GM10248 (cell line): ENCODE measurements around the gene PACSIN1.

Experiments used
- CTCF ChIA-PET: fragments of 300-600 bp; sonication (Branson Sonifier 250); formaldehyde crosslinking; extraction: SDS; loops from one replicate; lab custom pipeline; 2021; ENCODE audit warnings: antibody characterized with exemption; lab: Yijun Ruan, JAX
- POLR2A ChIA-PET: fragments of 350-650 bp; sonication (Branson Sonifier 250); formaldehyde crosslinking; extraction: SDS; loops from one replicate; lab custom pipeline; 2020; ENCODE audit warnings: antibody characterized with exemption; lab: Yijun Ruan, JAX
- DNase-seq: peaks from one replicate; pipeline ENCODE4 v3.0.0; 2012; ENCODE audit errors: extremely low spot score
- TF ChIP-seq, protein P1 (sequence below): IDR thresholded peaks from 2 replicates; pipeline ENCODE4 v1.5.1; 2012; ENCODE audit warnings: mild to moderate bottlenecking, low read depth; ENCODE audit errors: extremely low read depth, missing control alignments, control extremely low read depth

PACSIN1 gene

DNA sequence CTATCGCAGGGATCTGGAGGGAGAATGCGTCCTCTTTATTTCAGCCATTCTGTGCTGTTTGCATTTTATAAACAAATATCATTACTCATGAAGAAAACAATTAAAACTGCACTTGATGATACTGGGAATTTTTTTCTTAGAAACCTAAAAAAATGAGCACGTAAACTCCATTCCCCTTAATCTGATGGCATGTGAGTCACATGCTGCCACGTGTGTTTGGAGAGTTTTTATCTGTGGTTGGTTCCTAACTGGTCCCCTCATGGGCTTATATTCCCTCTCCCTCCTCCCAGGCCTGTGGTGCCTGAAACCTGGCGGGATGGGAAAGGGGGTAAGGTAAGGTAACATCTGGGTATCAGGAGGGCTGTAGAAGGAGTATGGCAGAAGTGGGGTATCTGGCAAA, 6.5 kb downstream of the PACSIN1 start:
- POLR2A ChIA-PET, result no interaction called here

DNA sequence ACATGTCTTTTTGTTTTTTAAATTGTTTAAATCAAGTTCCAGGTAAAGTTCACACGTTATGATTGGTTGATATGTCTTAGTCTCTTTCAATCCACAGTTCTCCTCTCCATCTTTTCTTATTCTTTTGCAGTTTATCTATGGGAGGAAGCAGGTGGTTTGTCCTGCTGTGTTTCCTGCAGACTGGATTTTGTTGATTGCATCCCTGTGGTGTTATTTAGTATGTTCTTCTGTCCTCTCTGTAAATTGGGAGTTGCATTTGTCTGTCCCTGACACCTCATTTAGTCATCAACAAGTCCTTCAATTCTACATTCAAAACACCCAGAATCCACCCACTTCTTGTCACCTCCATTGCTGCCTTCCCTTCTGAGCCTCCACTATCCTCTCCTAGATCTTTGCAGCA, 8.1 kb downstream of the PACSIN1 start:
- CTCF ChIA-PET, result interaction anchor here (1.4 to 2.6 kb wide), 2 partner anchors 14 to 16 kb away, joined by 3 to 14 read pairs; no protein-coding TSS in a partner anchor
- TF ChIP-seq, protein P1, sequence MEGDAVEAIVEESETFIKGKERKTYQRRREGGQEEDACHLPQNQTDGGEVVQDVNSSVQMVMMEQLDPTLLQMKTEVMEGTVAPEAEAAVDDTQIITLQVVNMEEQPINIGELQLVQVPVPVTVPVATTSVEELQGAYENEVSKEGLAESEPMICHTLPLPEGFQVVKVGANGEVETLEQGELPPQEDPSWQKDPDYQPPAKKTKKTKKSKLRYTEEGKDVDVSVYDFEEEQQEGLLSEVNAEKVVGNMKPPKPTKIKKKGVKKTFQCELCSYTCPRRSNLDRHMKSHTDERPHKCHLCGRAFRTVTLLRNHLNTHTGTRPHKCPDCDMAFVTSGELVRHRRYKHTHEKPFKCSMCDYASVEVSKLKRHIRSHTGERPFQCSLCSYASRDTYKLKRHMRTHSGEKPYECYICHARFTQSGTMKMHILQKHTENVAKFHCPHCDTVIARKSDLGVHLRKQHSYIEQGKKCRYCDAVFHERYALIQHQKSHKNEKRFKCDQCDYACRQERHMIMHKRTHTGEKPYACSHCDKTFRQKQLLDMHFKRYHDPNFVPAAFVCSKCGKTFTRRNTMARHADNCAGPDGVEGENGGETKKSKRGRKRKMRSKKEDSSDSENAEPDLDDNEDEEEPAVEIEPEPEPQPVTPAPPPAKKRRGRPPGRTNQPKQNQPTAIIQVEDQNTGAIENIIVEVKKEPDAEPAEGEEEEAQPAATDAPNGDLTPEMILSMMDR, result no peak
- DNase-seq, result no peak
- POLR2A ChIA-PET, result no interaction called here

More for the DNA sequence above, 6.5 kb downstream of the PACSIN1 start:
- TF ChIP-seq, protein P1, result no peak
- no peak for DNase-seq
- CTCF ChIA-PET, result no interaction called here

DNA sequence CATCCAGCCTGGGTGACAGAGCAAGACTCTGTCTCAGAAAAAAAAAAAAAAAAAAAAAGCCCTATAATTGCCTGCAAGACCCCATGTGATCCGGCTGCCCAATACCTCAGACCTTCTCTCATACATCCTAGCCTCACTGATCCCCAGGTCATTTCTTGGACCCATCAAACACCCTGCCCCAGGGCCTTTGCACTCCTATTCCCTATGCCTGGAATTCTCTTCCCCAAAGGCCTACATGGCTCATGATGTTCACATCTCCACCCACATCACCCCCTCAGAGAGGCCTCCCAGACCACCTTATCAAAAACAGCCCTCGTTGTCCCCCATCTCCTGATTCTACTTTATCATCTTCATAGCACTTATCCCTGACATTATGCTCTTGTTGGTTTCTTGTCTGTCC, 8.9 kb downstream of the PACSIN1 start:
- POLR2A ChIA-PET, result no interaction called here
- TF ChIP-seq, protein P1, result no peak
- DNase-seq, result no peak
- CTCF ChIA-PET, result interaction anchor here (1.1 to 2.6 kb wide), 5 partner anchors 12 to 135 kb away, joined by 3 to 14 read pairs (median 5); no protein-coding TSS in a partner anchor

DNA sequence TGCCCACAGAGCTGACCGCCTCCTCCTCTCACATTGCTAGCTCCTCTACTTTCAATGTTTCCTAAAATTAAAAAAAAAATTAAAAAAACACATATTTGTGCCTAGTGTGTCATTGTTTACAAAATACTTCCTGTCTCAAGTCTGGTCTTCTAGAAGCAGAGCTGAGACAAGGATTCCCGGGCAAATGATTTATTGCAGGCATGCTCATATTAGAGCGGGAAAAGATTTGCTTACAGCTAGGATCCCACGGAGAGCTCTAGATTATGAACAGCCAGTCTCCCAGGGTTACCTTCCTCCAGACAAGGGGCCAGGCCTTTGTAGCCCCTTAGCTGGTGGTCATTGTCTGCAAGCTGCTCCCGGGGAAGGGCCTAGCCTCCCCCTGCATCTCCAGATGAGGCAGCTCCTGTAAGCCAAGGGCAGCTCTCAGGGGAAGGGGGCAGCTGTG, 9.4 kb downstream of the PACSIN1 start:
- POLR2A ChIA-PET, result interaction anchor here (0.5 kb wide), 1 partner anchor 299 kb away, joined by 3 read pairs; no protein-coding TSS in a partner anchor
- CTCF ChIA-PET, result interaction anchor here (1.0 to 2.6 kb wide), 7 partner anchors 13 to 420 kb away, joined by 3 to 14 read pairs (median 3); no protein-coding TSS in a partner anchor
- DNase-seq, result no peak

DNA sequence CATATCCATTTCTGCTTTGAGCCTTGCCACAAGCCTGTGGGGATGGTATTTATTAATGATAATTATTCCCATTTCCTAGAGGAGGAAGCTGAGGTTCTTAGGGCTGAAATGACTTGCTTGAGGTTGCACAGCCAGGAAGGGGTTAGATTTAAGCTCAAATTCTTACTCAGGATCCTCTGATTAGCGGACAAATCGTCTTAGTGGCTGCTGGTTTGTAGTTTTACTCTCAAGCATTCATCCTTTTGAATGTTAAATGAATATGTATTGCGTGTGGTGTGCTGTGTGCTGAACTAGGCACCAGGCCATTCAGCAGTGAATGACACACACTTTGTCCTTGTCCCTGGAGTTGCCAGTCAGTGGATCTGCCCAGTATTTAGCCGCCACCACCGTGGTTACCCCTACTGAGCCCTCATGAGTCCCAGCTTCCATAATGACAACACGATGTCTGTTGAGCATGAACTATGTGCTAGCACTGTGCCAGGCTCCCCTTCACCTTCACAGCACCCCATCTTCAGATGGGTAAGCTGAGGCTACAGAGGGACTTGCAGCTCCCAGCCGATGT, 10.0 kb downstream of the PACSIN1 start:
- DNase-seq, result no peak
- CTCF ChIA-PET, result interaction anchor here (0.8 to 2.6 kb wide), 8 partner anchors 13 to 421 kb away, joined by 3 to 14 read pairs (median 4); no protein-coding TSS in a partner anchor

More for the DNA sequence above, 9.4 kb downstream of the PACSIN1 start:
- TF ChIP-seq, protein P1, result no peak

DNA sequence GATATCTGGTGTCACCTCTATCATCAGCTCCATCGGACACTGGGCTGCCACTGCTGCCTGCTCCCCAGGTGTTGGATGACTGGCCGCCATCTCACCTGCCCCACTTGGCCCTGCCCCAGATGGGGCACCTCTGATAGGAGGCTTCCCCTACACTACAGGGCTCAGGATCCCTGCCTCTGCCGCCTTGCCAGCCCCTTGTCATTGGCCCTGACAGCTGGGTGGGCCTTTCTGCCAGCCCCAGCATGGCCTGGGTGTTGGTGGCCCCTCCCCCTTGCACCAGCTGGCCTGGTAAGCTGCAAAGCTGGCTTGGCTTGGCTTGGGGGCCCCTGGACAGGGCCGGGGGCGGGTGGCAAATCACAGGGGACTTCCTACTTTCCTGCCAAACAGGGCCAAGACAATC, 10.6 kb downstream of the PACSIN1 start:
- TF ChIP-seq, protein P1, result no peak
- ChIA-PET POLR2A (no interaction called here), CTCF (interaction anchor here (0.8 to 2.6 kb wide), 5 partner anchors 14 to 281 kb away, joined by 3 to 14 read pairs (median 4); no protein-coding TSS in a partner anchor)
- DNase-seq, result no peak

More for the DNA sequence above, 10.0 kb downstream of the PACSIN1 start:
- TF ChIP-seq, protein P1, result no peak
- POLR2A ChIA-PET, result interaction anchor here (0.5 kb wide), 1 partner anchor 298 kb away, joined by 3 read pairs; no protein-coding TSS in a partner anchor
